Cardiac muscle cell (in vitro differentiated cells and primary cell): ENCODE results near the gene GATA2. TPM values are rescaled to one million over a fixed set of nuclear protein-coding genes. Genes with fewer than 3 reads are reported as not detected.

ENCODE experiments used
- DNase-seq, 2 donors: peaks; one replicate each; pipeline versions ENCODE4 v3.0.0 to v3.0.0-alpha.2; 2010 to 2017; ENCODE audit warnings: low read depth in 1 of 2, low spot score in 1 of 2
- H3K27ac ChIP-seq: fragments of 200-600 bp; sonication (generic); 2 replicates; pipeline ENCODE4 v1.5.1; 2016
- H3K27me3 ChIP-seq: fragments of 200-600 bp; sonication (generic); 2 replicates; pipeline ENCODE4 v1.6.0; 2016; ENCODE audit warnings: control low read depth
- H3K36me3 ChIP-seq: fragments of 200-600 bp; sonication (generic); 2 replicates; pipeline ENCODE4 v1.5.1; 2016; ENCODE audit warnings: control low read depth
- H3K4me1 ChIP-seq: fragments of 200-600 bp; sonication (generic); 2 replicates; pipeline ENCODE4 v1.8.1; 2017; ENCODE audit warnings: low read depth, mild to moderate bottlenecking, mixed run types
- H3K4me3 ChIP-seq: fragments of 200-600 bp; sonication (generic); 2 replicates; pipeline ENCODE4 v1.5.1; 2016; ENCODE audit warnings: mild to moderate bottlenecking
- H3K9me3 ChIP-seq: fragments of 200-600 bp; sonication (generic); 2 replicates; pipeline ENCODE4 v1.5.1; 2017; ENCODE audit warnings: low read depth, mild to moderate bottlenecking, control low read depth
- CTCF ChIP-seq: IDR thresholded peaks from 2 replicates; pipeline ENCODE4 v1.5.1; 2012; ENCODE audit warnings: low read depth, mild to moderate bottlenecking, low read length
- polyA plus RNA-seq: library from polyadenylated mRNA; unstranded; fragments of >200 nt; fragmentation: Nextera tagmentation; extraction: Ambion mirVana; gene quantifications from 2 replicates; pipeline ENCODE4 v1.2.1, GENCODE V29; 2016
- total RNA-seq: library from RNA; depleted of rRNA; stranded (reverse); fragments of >200 nt; gene quantifications from 2 replicates; pipeline ENCODE4 v1.2.3, GENCODE V29; 2016

Gene GATA2
- total and polyA plus RNA-seq, 2 experiments from 2014 or later: 15.2 to 18.3 TPM

GRCh38 chr3:128489674-128489926 is 3.4 kb downstream of the GATA2 start:
- Histone ChIP-seq H3K36me3 (no peaks in the 10 kb centered on the region), H3K4me1 (peaks cover 29% of the 10 kb centered on the region), H3K9me3 (no peaks in the 10 kb centered on the region), H3K27me3 (peaks cover 93% of the 10 kb centered on the region), H3K27ac (no peak overlapping the region), H3K4me3 (peak overlapping the region; percentile 58)
- TF ChIP-seq CTCF: no peak
- no peak for DNase-seq

- Histone ChIP-seq H3K4me1 (peaks cover 33% of the 10 kb centered on the region), H3K36me3 (no peaks in the 10 kb centered on the region), H3K27me3 (peaks cover 93% of the 10 kb centered on the region), H3K27ac (peak overlapping the region; percentile 14), H3K9me3 (no peaks in the 10 kb centered on the region), H3K4me3 (peak overlapping the region; percentile 58)
- peak; percentile 59 to 65 for DNase-seq
- TF ChIP-seq CTCF: no peak
These were observed 3.9 kb downstream of the GATA2 start for GRCh38 chr3:128488991-128489673.

- Histone ChIP-seq H3K27ac (peak overlapping the region; percentile 4), H3K4me1 (peaks cover 38% of the 10 kb centered on the region), H3K36me3 (no peaks in the 10 kb centered on the region), H3K27me3 (peaks cover 93% of the 10 kb centered on the region), H3K9me3 (no peaks in the 10 kb centered on the region), H3K4me3 (peak overlapping the region; percentile 58)
- TF ChIP-seq CTCF: no peak
- DNase-seq: peak in 1 of 2 donors; percentile 26
These were observed 4.4 kb downstream of the GATA2 start for GRCh38 chr3:128488636-128488990.

- peak overlapping the region; percentile 58 for H3K4me3 ChIP-seq
- no peaks in the 10 kb centered on the region for H3K36me3 ChIP-seq
- H3K9me3 ChIP-seq: no peaks in the 10 kb centered on the region
- H3K4me1 ChIP-seq: peaks cover 43% of the 10 kb centered on the region
- H3K27me3 ChIP-seq: peaks cover 93% of the 10 kb centered on the region
- DNase-seq: peak; percentile 93 to 96
- H3K27ac ChIP-seq: peak overlapping the region; percentile 4
- no peak for TF ChIP-seq CTCF
These were observed 5.0 kb downstream of the GATA2 start for GRCh38 chr3:128487813-128488635.

GRCh38 chr3:128487538-128487812 is 5.5 kb downstream of the GATA2 start:
- H3K36me3 ChIP-seq: no peaks in the 10 kb centered on the region
- H3K4me3 ChIP-seq: peak overlapping the region; percentile 58
- no peak for DNase-seq
- H3K27ac ChIP-seq: no peak overlapping the region
- H3K4me1 ChIP-seq: peaks cover 42% of the 10 kb centered on the region
- H3K9me3 ChIP-seq: no peaks in the 10 kb centered on the region
- TF ChIP-seq CTCF: no peak
- H3K27me3 ChIP-seq: peaks cover 93% of the 10 kb centered on the region
